Upper lobe of left lung (tissue), 6 donors: ENCODE measurements around the gene RNF130. TPM values are rescaled to one million over a fixed set of nuclear protein-coding genes. Genes with fewer than 3 reads are reported as not detected.

Experiments used
- ATAC-seq, 2 donors: fragments of 200-7000 bp; cut with Tn5 transposase; one replicate each; pipeline ENCODE4 v1.9.1; 2022; ENCODE audit warnings: mild to moderate bottlenecking in 2 of 2, moderate library complexity in 2 of 2; ENCODE audit not compliant: low FRiP score in 2 of 2
- DNase-seq, 2 donors: peaks; one replicate each; pipeline ENCODE4 v3.0.0-alpha.2; 2019 to 2020
- H3K27ac ChIP-seq, 4 donors: fragments of 200-600 bp; sonication (generic); one replicate each; pipeline ENCODE4 v1.5.1; 2016 to 2019
- H3K27me3 ChIP-seq, 4 donors: fragments of 200-600 bp; sonication (generic); one replicate each; pipeline ENCODE4 v1.5.1; 2017 to 2019
- H3K36me3 ChIP-seq, 4 donors: fragments of 200-600 bp; sonication (generic); one replicate each; pipeline ENCODE4 v1.5.1; 2016 to 2019
- H3K4me1 ChIP-seq, 4 donors: fragments of 200-600 bp; sonication (generic); one replicate each; pipeline ENCODE4 v1.5.1; 2018 to 2019
- H3K4me3 ChIP-seq, 4 donors: fragments of 200-600 bp; sonication (generic); one replicate each; pipeline ENCODE4 v1.5.1; 2017 to 2019; ENCODE audit warnings: mild to moderate bottlenecking in 2 of 4, moderate library complexity in 1 of 4
- H3K9me3 ChIP-seq, 4 donors: fragments of 200-600 bp; sonication (generic); one replicate each; pipeline ENCODE4 v1.5.1; 2018 to 2019
- EP300 ChIP-seq, 4 donors: sonication (generic); formaldehyde crosslinking; IDR thresholded peaks; one replicate each; pipeline ENCODE4 v1.5.1; 2017; ENCODE audit warnings: antibody characterized with exemption in 4 of 4, control low read depth in 2 of 4
- POLR2A ChIP-seq, 4 donors: fragments of 450-650 bp; IDR thresholded peaks; one replicate each; pipeline ENCODE4 v1.5.1; 2016 to 2017; ENCODE audit warnings: antibody characterized with exemption in 4 of 4, mild to moderate bottlenecking in 2 of 4
- POLR2AphosphoS5 ChIP-seq, 2 donors: sonication (generic); formaldehyde crosslinking; IDR thresholded peaks; one replicate each; pipeline ENCODE4 v1.5.1; 2017; ENCODE audit warnings: antibody characterized with exemption in 2 of 2
- WGBS, 2 donors: methylation state at CpG; one replicate each; pipeline ENCODE4 v1.1.5; 2017 to 2018; 5-methylcytosine and 5-hydroxymethylcytosine counted together
- total RNA-seq, 6 donors: library from RNA; depleted of rRNA in 4 of 6; stranded (reverse); fragments of >200 nt in 4 of 6; gene quantifications; one replicate each; pipeline versions ENCODE4 v1.1.0 to v1.2.1, GENCODE V29; 2016 to 2021
- TF ChIP-seq, protein P1 (sequence below), 6 experiments: fragments of 450-650 bp in 4 of 6; fragments of 200-600 bp in 2 of 6; sonication (generic) in 2 of 6; IDR thresholded peaks; one replicate each; pipeline ENCODE4 v1.5.1; 2016 to 2019; ENCODE audit warnings: antibody characterized with exemption in 6 of 6
- donor health status: DM: no; HTN: no; CAD: no; lungs with moderate emphysema.
- donor health status: DM: no; HTN: yes; CAD: no; lungs with severe emphysema.

Gene RNF130
- total RNA-seq, 6 donors from 2014 or later = 54.5 to 137 (median 98.2) TPM

GRCh38 chr5:180109920-180110319 lies 38.4 kb upstream of the RNF130 start:
- no peak overlapping the region for H3K4me3 ChIP-seq
- peaks cover 3 to 22% (median 10%) of the 10 kb centered on the region in 4 donors for H3K9me3 ChIP-seq
- no peak for ATAC-seq
- no peak for TF ChIP-seq POLR2AphosphoS5 (IDR thresholded peaks at IDR 0.05)
- TF ChIP-seq POLR2A (IDR thresholded peaks at IDR 0.05) = no peak
- no peak for TF ChIP-seq EP300 (IDR thresholded peaks at IDR 0.05)
- TF ChIP-seq, protein P1, sequence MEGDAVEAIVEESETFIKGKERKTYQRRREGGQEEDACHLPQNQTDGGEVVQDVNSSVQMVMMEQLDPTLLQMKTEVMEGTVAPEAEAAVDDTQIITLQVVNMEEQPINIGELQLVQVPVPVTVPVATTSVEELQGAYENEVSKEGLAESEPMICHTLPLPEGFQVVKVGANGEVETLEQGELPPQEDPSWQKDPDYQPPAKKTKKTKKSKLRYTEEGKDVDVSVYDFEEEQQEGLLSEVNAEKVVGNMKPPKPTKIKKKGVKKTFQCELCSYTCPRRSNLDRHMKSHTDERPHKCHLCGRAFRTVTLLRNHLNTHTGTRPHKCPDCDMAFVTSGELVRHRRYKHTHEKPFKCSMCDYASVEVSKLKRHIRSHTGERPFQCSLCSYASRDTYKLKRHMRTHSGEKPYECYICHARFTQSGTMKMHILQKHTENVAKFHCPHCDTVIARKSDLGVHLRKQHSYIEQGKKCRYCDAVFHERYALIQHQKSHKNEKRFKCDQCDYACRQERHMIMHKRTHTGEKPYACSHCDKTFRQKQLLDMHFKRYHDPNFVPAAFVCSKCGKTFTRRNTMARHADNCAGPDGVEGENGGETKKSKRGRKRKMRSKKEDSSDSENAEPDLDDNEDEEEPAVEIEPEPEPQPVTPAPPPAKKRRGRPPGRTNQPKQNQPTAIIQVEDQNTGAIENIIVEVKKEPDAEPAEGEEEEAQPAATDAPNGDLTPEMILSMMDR (IDR thresholded peaks at IDR 0.05) = no peak
- no peaks in the 10 kb centered on the region for H3K4me1 ChIP-seq
- H3K27me3 ChIP-seq = no peaks in the 10 kb centered on the region
- 79 to 83% methylated on average over 8 to 9 of the region's 9 CpGs for WGBS, 2 donors
- H3K36me3 ChIP-seq = no peaks in the 10 kb centered on the region
- DNase-seq = no peak
- H3K27ac ChIP-seq = no peak overlapping the region

GRCh38 chr5:180107005-180107404 lies 35.4 kb upstream of the RNF130 start:
- TF ChIP-seq EP300 (IDR thresholded peaks at IDR 0.05) (no peak), POLR2AphosphoS5 (IDR thresholded peaks at IDR 0.05) (no peak)
- 86 to 95% methylated on average over 1 of the region's 1 CpG for WGBS, 2 donors
- no peak overlapping the region for H3K27ac ChIP-seq
- H3K9me3 ChIP-seq = peaks cover 3 to 22% (median 10%) of the 10 kb centered on the region in 4 donors
- no peaks in the 10 kb centered on the region for H3K27me3 ChIP-seq
- no peak overlapping the region for H3K4me3 ChIP-seq
- H3K36me3 ChIP-seq = no peaks in the 10 kb centered on the region
- no peak for ATAC-seq
- DNase-seq = no peak
- no peaks in the 10 kb centered on the region for H3K4me1 ChIP-seq

GRCh38 chr5:180105827-180106312 lies 34.3 kb upstream of the RNF130 start:
- no peak for ATAC-seq
- H3K4me1 ChIP-seq = no peaks in the 10 kb centered on the region
- TF ChIP-seq POLR2A (IDR thresholded peaks at IDR 0.05) (no peak), POLR2AphosphoS5 (IDR thresholded peaks at IDR 0.05) (no peak)
- no peaks in the 10 kb centered on the region for H3K27me3 ChIP-seq
- H3K4me3 ChIP-seq = no peak overlapping the region
- no peaks in the 10 kb centered on the region for H3K36me3 ChIP-seq
- no peak overlapping the region for H3K27ac ChIP-seq
- H3K9me3 ChIP-seq = peaks cover 3 to 22% (median 10%) of the 10 kb centered on the region in 4 donors
- 76 to 80% methylated on average over 5 of the region's 5 CpGs for WGBS, 2 donors
- DNase-seq = no peak

DNA sequence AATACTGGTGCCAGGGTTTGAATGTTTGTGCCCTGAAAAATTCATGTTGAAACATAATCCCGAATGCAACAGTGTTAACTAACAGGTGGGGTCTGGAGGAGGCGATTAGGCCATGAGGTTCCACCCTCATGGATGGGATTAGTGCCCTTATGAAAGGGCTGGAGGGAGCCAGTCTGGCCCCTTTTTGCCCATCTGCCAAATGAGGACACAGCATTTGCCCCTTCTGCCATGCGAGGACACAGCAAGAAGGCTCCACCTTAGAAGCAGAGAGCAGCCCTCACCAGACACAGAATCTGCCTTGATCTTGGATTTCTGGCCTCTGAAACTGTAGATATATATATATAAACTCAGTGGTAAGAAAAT lies 32.6 kb upstream of the RNF130 start:
- no peak overlapping the region for H3K27ac ChIP-seq
- no peaks in the 10 kb centered on the region for H3K36me3 ChIP-seq
- WGBS, 2 donors = 92 to 96% methylated on average over 3 of the region's 3 CpGs
- H3K27me3 ChIP-seq = no peaks in the 10 kb centered on the region
- peaks cover 3 to 22% (median 10%) of the 10 kb centered on the region in 4 donors for H3K9me3 ChIP-seq
- H3K4me3 ChIP-seq = no peak overlapping the region
- H3K4me1 ChIP-seq = no peaks in the 10 kb centered on the region
- ATAC-seq = no peak
- no peak for TF ChIP-seq EP300 (IDR thresholded peaks at IDR 0.05)
- TF ChIP-seq POLR2A (IDR thresholded peaks at IDR 0.05) = no peak
- TF ChIP-seq, protein P1 (IDR thresholded peaks at IDR 0.05) = no peak
- no peak for TF ChIP-seq POLR2AphosphoS5 (IDR thresholded peaks at IDR 0.05)
- DNase-seq = no peak

DNA sequence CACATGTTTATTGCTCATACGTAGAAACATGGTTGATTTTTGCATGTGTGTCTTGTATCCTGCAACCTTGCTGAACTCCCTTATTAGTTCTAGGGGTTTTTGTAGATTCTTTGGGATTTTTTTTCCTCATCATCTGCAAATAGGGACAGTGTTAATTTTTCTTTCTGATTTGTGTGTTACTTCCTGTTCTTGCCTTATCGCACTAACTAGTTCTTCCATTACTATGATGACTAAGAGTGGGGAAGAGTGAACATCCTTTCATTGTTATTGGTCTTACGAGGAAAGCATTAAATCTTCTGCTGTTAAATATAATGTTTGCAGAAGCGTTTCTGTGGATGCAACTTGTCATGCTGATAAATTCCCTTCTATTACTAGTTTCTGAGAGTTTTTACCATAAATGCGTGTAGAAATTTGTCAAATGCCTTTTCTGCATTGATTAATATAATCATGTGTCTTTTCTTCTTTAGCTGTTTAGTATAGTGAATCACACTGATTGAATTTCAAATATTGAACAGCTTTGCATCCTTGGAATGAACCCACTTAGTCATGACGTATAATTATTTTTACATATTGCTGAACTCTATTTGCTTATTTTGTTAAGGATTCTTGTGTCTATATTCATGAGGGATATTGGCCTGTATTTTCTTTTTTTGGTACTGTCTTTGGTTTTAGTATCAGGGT lies 32.1 kb upstream of the RNF130 start:
- ATAC-seq (no peak), DNase-seq (no peak)
- Histone ChIP-seq H3K9me3 (peaks cover 3 to 22% (median 10%) of the 10 kb centered on the region in 4 donors), H3K4me3 (no peak overlapping the region), H3K27me3 (no peaks in the 10 kb centered on the region), H3K36me3 (no peaks in the 10 kb centered on the region), H3K4me1 (no peaks in the 10 kb centered on the region), H3K27ac (no peak overlapping the region)
- TF ChIP-seq POLR2A (IDR thresholded peaks at IDR 0.05) (no peak), EP300 (IDR thresholded peaks at IDR 0.05) (no peak), POLR2AphosphoS5 (IDR thresholded peaks at IDR 0.05) (no peak)
- TF ChIP-seq, protein P1 (IDR thresholded peaks at IDR 0.05) = no peak
- WGBS, 2 donors = 73 to 81% methylated on average over 6 of the region's 6 CpGs

DNA sequence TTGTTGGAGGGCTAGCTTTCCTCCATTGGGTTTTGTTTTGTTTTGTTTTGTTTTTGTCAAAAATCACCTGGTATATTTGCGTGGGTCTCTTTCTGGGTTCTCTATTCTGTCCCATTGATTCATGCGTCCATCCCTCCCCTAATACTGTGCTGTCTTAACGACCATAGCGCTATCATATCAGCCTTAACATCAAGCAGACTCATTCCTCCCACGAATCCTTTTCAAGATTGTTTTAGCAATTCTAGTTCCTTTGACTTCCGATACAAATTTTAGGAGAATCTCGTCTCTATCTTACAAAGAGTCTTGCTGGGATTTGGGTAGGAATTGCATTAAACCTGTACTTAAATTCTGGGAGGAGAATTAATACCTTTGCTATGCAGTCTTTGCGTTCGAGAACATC lies 31.1 kb upstream of the RNF130 start:
- H3K9me3 ChIP-seq = peaks cover 1 to 18% (median 9%) of the 10 kb centered on the region in 4 donors
- 84 to 85% methylated on average over 9 of the region's 9 CpGs for WGBS, 2 donors
- TF ChIP-seq, protein P1 (IDR thresholded peaks at IDR 0.05) = no peak
- no peak for TF ChIP-seq POLR2AphosphoS5 (IDR thresholded peaks at IDR 0.05)
- TF ChIP-seq POLR2A (IDR thresholded peaks at IDR 0.05) = no peak
- no peak for TF ChIP-seq EP300 (IDR thresholded peaks at IDR 0.05)
- H3K4me3 ChIP-seq = no peak overlapping the region
- no peak overlapping the region for H3K27ac ChIP-seq
- ATAC-seq (no peak), DNase-seq (no peak)
- no peaks in the 10 kb centered on the region for H3K36me3 ChIP-seq
- no peaks in the 10 kb centered on the region for H3K4me1 ChIP-seq
- no peaks in the 10 kb centered on the region for H3K27me3 ChIP-seq
